HEK293 (cell line): ENCODE measurements around the gene ARHGAP4.

Experiments used
- ATF2 ChIP-seq: fragments of 450-650 bp; formaldehyde crosslinking; IDR thresholded peaks from 2 replicates; pipeline ENCODE4 v1.5.1; 2016; ENCODE audit warnings: missing biosample characterization, missing genetic modification characterization, low read depth
- HOXA7 ChIP-seq: sonication (generic); formaldehyde crosslinking; IDR thresholded peaks from 2 replicates; pipeline ENCODE4 v1.8.1; 2022; ENCODE audit warnings: missing genetic modification reagents, borderline replicate concordance
- KLF7 ChIP-seq: fragments of 450-650 bp; formaldehyde crosslinking; IDR thresholded peaks from 2 replicates; pipeline ENCODE4 v1.5.1; 2016; ENCODE audit warnings: missing biosample characterization, missing genetic modification characterization, borderline replicate concordance
- SP7 ChIP-seq: fragments of 450-650 bp; formaldehyde crosslinking; IDR thresholded peaks from 2 replicates; pipeline ENCODE4 v1.5.1; 2016; ENCODE audit warnings: missing biosample characterization, missing genetic modification characterization
- WT1 ChIP-seq: fragments of 450-650 bp; formaldehyde crosslinking; IDR thresholded peaks from 2 replicates; pipeline ENCODE4 v1.5.1; 2016; ENCODE audit warnings: missing biosample characterization, missing genetic modification characterization
- ZBTB10 ChIP-seq: fragments of 450-650 bp; formaldehyde crosslinking; IDR thresholded peaks from 2 replicates; pipeline ENCODE4 v1.5.1; 2016; ENCODE audit warnings: missing biosample characterization, missing genetic modification characterization
- ZBTB17 ChIP-seq: fragments of 450-650 bp; formaldehyde crosslinking; IDR thresholded peaks from 2 replicates; pipeline ENCODE4 v1.5.1; 2016; ENCODE audit warnings: missing biosample characterization, missing genetic modification characterization
- ZBTB20 ChIP-seq: fragments of 450-650 bp; formaldehyde crosslinking; IDR thresholded peaks from 2 replicates; pipeline ENCODE4 v1.5.1; 2016; ENCODE audit warnings: missing biosample characterization, missing genetic modification characterization
- ZBTB48 ChIP-seq: fragments of 450-650 bp; formaldehyde crosslinking; IDR thresholded peaks from 2 replicates; pipeline ENCODE4 v1.5.1; 2016; ENCODE audit warnings: missing biosample characterization, missing genetic modification characterization
- ZNF133 ChIP-seq: fragments of 450-650 bp; formaldehyde crosslinking; IDR thresholded peaks from 2 replicates; pipeline ENCODE4 v1.5.1; 2016; ENCODE audit warnings: missing biosample characterization, missing genetic modification characterization
- ZNF140 ChIP-seq: fragments of 450-650 bp; formaldehyde crosslinking; IDR thresholded peaks from 2 replicates; pipeline ENCODE4 v1.5.1; 2016; ENCODE audit warnings: missing biosample characterization, missing genetic modification characterization
- ZNF155 ChIP-seq: fragments of 450-650 bp; formaldehyde crosslinking; IDR thresholded peaks from 2 replicates; pipeline ENCODE4 v1.5.1; 2016; ENCODE audit warnings: missing biosample characterization, missing genetic modification characterization
- ZNF19 ChIP-seq: fragments of 450-650 bp; formaldehyde crosslinking; IDR thresholded peaks from 2 replicates; pipeline ENCODE4; 2016; ENCODE audit warnings: missing biosample characterization, missing genetic modification characterization, low read depth
- ZNF2 ChIP-seq: fragments of 450-650 bp; formaldehyde crosslinking; IDR thresholded peaks from 2 replicates; pipeline ENCODE4 v1.5.1; 2016; ENCODE audit warnings: missing biosample characterization, missing genetic modification characterization
- ZNF274 ChIP-seq, 2 experiments: fragments of 200-500 bp in 1 of 2; fragments of 450-650 bp in 1 of 2; sonication (Bioruptor generic) in 1 of 2; formaldehyde crosslinking in 1 of 2; IDR thresholded peaks; 2 replicates each; pipeline versions ENCODE4 v1.5.1 to v1.6.1; 2014 to 2016; ENCODE audit warnings: borderline replicate concordance in 1 of 2, inconsistent platforms in 1 of 2, low read length in 1 of 2, missing biosample characterization in 1 of 2, missing genetic modification characterization in 1 of 2
- ZNF302 ChIP-seq: fragments of 450-650 bp; formaldehyde crosslinking; IDR thresholded peaks from 2 replicates; pipeline ENCODE4 v1.5.1; 2016; ENCODE audit warnings: missing biosample characterization, missing genetic modification characterization, low read depth
- ZNF324 ChIP-seq: fragments of 450-650 bp; formaldehyde crosslinking; IDR thresholded peaks from 2 replicates; pipeline ENCODE4 v1.5.1; 2016; ENCODE audit warnings: missing biosample characterization, missing genetic modification characterization
- ZNF394 ChIP-seq: fragments of 450-650 bp; formaldehyde crosslinking; IDR thresholded peaks from 2 replicates; pipeline ENCODE4 v1.5.1; 2016; ENCODE audit warnings: missing biosample characterization, missing genetic modification characterization, mild to moderate bottlenecking, moderate library complexity, borderline replicate concordance
- ZNF404 ChIP-seq: fragments of 450-650 bp; formaldehyde crosslinking; IDR thresholded peaks from 2 replicates; pipeline ENCODE4 v1.5.1; 2017; ENCODE audit warnings: missing biosample characterization, missing genetic modification characterization
- ZNF426 ChIP-seq: fragments of 450-650 bp; formaldehyde crosslinking; IDR thresholded peaks from 2 replicates; pipeline ENCODE4 v1.5.1; 2017; ENCODE audit warnings: missing biosample characterization, missing genetic modification characterization, mild to moderate bottlenecking, inconsistent platforms, moderate library complexity
- ZNF433 ChIP-seq: fragments of 450-650 bp; formaldehyde crosslinking; IDR thresholded peaks from 2 replicates; pipeline ENCODE4 v1.5.1; 2016; ENCODE audit warnings: missing biosample characterization, missing genetic modification characterization, low read depth
- ZNF513 ChIP-seq: fragments of 450-650 bp; IDR thresholded peaks from 2 replicates; pipeline ENCODE4 v1.5.1; 2018; ENCODE audit warnings: missing biosample characterization, missing genetic modification characterization
- ZNF544 ChIP-seq: fragments of 450-650 bp; formaldehyde crosslinking; IDR thresholded peaks from 2 replicates; pipeline ENCODE4 v1.5.0; 2017; ENCODE audit warnings: missing biosample characterization, missing genetic modification characterization
- ZNF629 ChIP-seq: fragments of 450-650 bp; formaldehyde crosslinking; IDR thresholded peaks from 2 replicates; pipeline ENCODE4 v1.5.1; 2017; ENCODE audit warnings: missing biosample characterization, missing genetic modification characterization
- ZNF639 ChIP-seq: fragments of 450-650 bp; formaldehyde crosslinking; IDR thresholded peaks from 2 replicates; pipeline ENCODE4 v1.5.1; 2016; ENCODE audit warnings: missing biosample characterization, missing genetic modification characterization
- ZNF664 ChIP-seq: fragments of 450-650 bp; formaldehyde crosslinking; IDR thresholded peaks from 2 replicates; pipeline ENCODE4 v1.5.1; 2016; ENCODE audit warnings: missing biosample characterization, missing genetic modification characterization
- ZNF677 ChIP-seq: fragments of 450-650 bp; IDR thresholded peaks from 2 replicates; pipeline ENCODE4 v1.5.0; 2018; ENCODE audit warnings: missing biosample characterization, mild to moderate bottlenecking, missing genetic modification characterization, moderate library complexity
- ZNF843 ChIP-seq: fragments of 450-650 bp; formaldehyde crosslinking; IDR thresholded peaks from 2 replicates; pipeline ENCODE4 v1.5.1; 2016; ENCODE audit warnings: missing biosample characterization, missing genetic modification characterization
- ZSCAN16 ChIP-seq: fragments of 450-650 bp; formaldehyde crosslinking; IDR thresholded peaks from 2 replicates; pipeline ENCODE4 v1.5.1; 2016; ENCODE audit warnings: missing biosample characterization, missing genetic modification characterization
- ZSCAN18 ChIP-seq: fragments of 450-650 bp; formaldehyde crosslinking; IDR thresholded peaks from 2 replicates; pipeline ENCODE4 v1.5.1; 2016; ENCODE audit warnings: missing biosample characterization, missing genetic modification characterization
- ZSCAN30 ChIP-seq: fragments of 450-650 bp; IDR thresholded peaks from 2 replicates; pipeline ENCODE4 v1.5.1; 2018; ENCODE audit warnings: missing biosample characterization, mild to moderate bottlenecking, missing genetic modification characterization, moderate library complexity

The ARHGAP4 gene

GRCh38 chrX:153953342-153953830 lies 27.3 kb upstream of the ARHGAP4 start (continued):
- no peak for TF ChIP-seq ZNF513
- peak; percentile 52; the same call in 1 of the 2 replicates for TF ChIP-seq ZNF639 (tag by site-specific recombination)
- TF ChIP-seq ZNF140: no peak
- TF ChIP-seq ZNF404 (tag by site-specific recombination): no peak
- no peak for TF ChIP-seq ZNF302 (tag by site-specific recombination)
- TF ChIP-seq ZBTB10: peak; percentile 58; the same call in 1 of the 2 replicates
- TF ChIP-seq ZNF433 (tag by site-specific recombination): no peak
- no peak for TF ChIP-seq ZNF155 (tag by site-specific recombination)
- TF ChIP-seq ZNF394: no peak
- 0 out of 2 replicates have a peak, but pooled peaks have one; percentile 21 for TF ChIP-seq ZNF843 (tag by site-specific recombination)
- no peak for TF ChIP-seq ZSCAN16 (tag by site-specific recombination)
- TF ChIP-seq ZBTB17 (tag by site-specific recombination): 0 out of 2 replicates have a peak, but pooled peaks have one; percentile 36
- TF ChIP-seq ZNF629: peak; percentile 70
- TF ChIP-seq ZNF19 (tag by site-specific recombination): no peak
- TF ChIP-seq ZNF2: 0 out of 2 replicates have a peak, but pooled peaks have one; percentile 55
- TF ChIP-seq ZSCAN18 (tag by site-specific recombination): no peak
- TF ChIP-seq SP7 (tag by site-specific recombination): peak; percentile 32; the same call in 1 of the 2 replicates
- no peak for TF ChIP-seq HOXA7
- no peak for TF ChIP-seq ZNF544 (tag by site-specific recombination)
- TF ChIP-seq ATF2: no peak
- TF ChIP-seq ZNF664 (tag by site-specific recombination): no peak
- TF ChIP-seq ZNF274 (IDR thresholded peaks at IDR 0.05; ENCODE audit: low read length): no peak
- no peak for TF ChIP-seq ZNF274 (tag by site-specific recombination; IDR thresholded peaks at IDR 0.05; ENCODE audit: borderline replicate concordance)
- TF ChIP-seq ZBTB48 (tag by site-specific recombination): peak; percentile 26; the same call in 1 of the 2 replicates
- no peak for TF ChIP-seq ZNF324
- TF ChIP-seq ZNF677 (tag by site-specific recombination): no peak
- TF ChIP-seq ZNF133 (tag by site-specific recombination): no peak
- peak; percentile 93 for TF ChIP-seq KLF7
- no peak for TF ChIP-seq ZNF426 (tag by site-specific recombination)
- TF ChIP-seq ZBTB20 (tag by site-specific recombination): 0 out of 2 replicates have a peak, but pooled peaks have one; percentile 38
- no peak for TF ChIP-seq WT1 (tag by site-specific recombination)
- TF ChIP-seq ZSCAN30 (tag by site-specific recombination): peak; percentile 78; the same call in 1 of the 2 replicates
